ENCODE data around the gene AHSP.
"Not testable (repeated sequence)": the region's sequence is repeated elsewhere in the genome, so short reads cannot be mapped to it uniquely, and the experiment has no call there.

AHSP gene

GRCh38 chr16:31568577-31569359 is 41.1 kb downstream of the AHSP start:
- DNase-seq (ENCODE audit: low read depth), result no peak
- in situ Hi-C loops (cut with HindIII; ENCODE audit: low sequenced_read_pairs), result no loop called here
- no peak for TF ChIP-seq CTCF (IDR thresholded peaks at IDR 0.05; ENCODE audit: low read depth, low read length, missing control alignments)
- no peak overlapping the region for H3K4me3 ChIP-seq (ENCODE audit: low read depth, low read length)

GRCh38 chr16:31569360-31569717 is 41.6 kb downstream of the AHSP start:
- no peak for TF ChIP-seq CTCF (IDR thresholded peaks at IDR 0.05; ENCODE audit: low read depth, low read length, missing control alignments)
- DNase-seq (ENCODE audit: low read depth), result no peak
- in situ Hi-C loops (cut with HindIII; ENCODE audit: low sequenced_read_pairs), result no loop called here
- no peak overlapping the region for H3K4me3 ChIP-seq (ENCODE audit: low read depth, low read length)

GRCh38 chr16:31572821-31573220 is 45.1 kb downstream of the AHSP start:
- in situ Hi-C loops (cut with HindIII; ENCODE audit: low sequenced_read_pairs), result no loop called here
- DNase-seq (ENCODE audit: low read depth), result no peak
- TF ChIP-seq CTCF (IDR thresholded peaks at IDR 0.05; ENCODE audit: low read depth, low read length, missing control alignments), result no peak
- no peak overlapping the region for H3K4me3 ChIP-seq (ENCODE audit: low read depth, low read length)

- DNase-seq (ENCODE audit: low read depth); H3K4me3 ChIP-seq (ENCODE audit: low read depth, low read length); in situ Hi-C loops (cut with HindIII; ENCODE audit: low sequenced_read_pairs): not testable (repeated sequence)
Measured at GRCh38 chr16:31574159-31574558, 46.5 kb downstream of the AHSP start.

GRCh38 chr16:31577411-31577810 is 49.7 kb downstream of the AHSP start:
- in situ Hi-C loops (cut with HindIII; ENCODE audit: low sequenced_read_pairs), result loop anchor here (25.0 kb wide), 1 partner anchor 110 kb away; no protein-coding TSS in a partner anchor
- DNase-seq (ENCODE audit: low read depth), result no peak

More at GRCh38 chr16:31577411-31577810, 49.7 kb downstream of the AHSP start:
- no peak for TF ChIP-seq CTCF (IDR thresholded peaks at IDR 0.05; ENCODE audit: low read depth, low read length, missing control alignments)
- no peak overlapping the region for H3K4me3 ChIP-seq (ENCODE audit: low read depth, low read length)
